ENCODE measurements around the gene NKD1. TPM values are rescaled to one million over a fixed set of nuclear protein-coding genes. Genes with fewer than 3 reads are reported as not detected.

NKD1 gene
- total RNA-seq, 1 donor from 2014 or later, result 0.43 TPM

- Mint-ChIP-seq H3K27ac (ENCODE audit: unreplicated experiment) (no peak overlapping the region), H3K4me3 (ENCODE audit: unreplicated experiment) (no peak overlapping the region), H3K36me3 (ENCODE audit: unreplicated experiment) (no peaks in the 10 kb centered on the region), H3K9me3 (ENCODE audit: unreplicated experiment) (no peaks in the 10 kb centered on the region), H3K27me3 (ENCODE audit: unreplicated experiment) (peaks cover 5% of the 10 kb centered on the region), H3K4me1 (ENCODE audit: unreplicated experiment) (no peaks in the 10 kb centered on the region)
- DNase-seq (ENCODE audit: extremely low spot score, unreplicated experiment), result no peak
- TF ChIP-seq CTCF (IDR thresholded peaks at IDR 0.05), result no peak
These were observed 77.2 kb downstream of the NKD1 start for GRCh38 chr16:50625374-50625773.

DNA sequence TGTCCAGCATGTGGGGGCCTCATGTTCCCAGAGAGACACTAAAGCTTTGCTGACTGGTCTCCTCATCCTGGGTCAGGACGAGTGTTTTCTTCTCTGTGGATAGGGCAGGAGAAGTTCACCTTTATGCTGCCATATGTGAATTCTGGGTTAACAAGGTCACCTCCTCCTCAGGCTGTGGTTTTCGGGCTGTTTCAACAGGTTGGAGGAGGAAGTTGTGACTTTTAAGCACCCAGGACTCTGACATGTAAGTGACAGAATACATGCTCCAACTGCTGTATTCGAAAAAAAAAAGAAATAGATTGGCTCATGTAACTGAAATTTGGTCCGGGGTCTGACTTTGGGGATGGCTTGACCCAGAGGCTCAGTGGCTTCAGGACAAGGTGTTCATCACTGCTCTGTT lies 78.7 kb downstream of the NKD1 start:
- DNase-seq (ENCODE audit: extremely low spot score, unreplicated experiment), result no peak
- Mint-ChIP-seq H3K27ac (ENCODE audit: unreplicated experiment) (no peak overlapping the region), H3K4me1 (ENCODE audit: unreplicated experiment) (no peaks in the 10 kb centered on the region), H3K9me3 (ENCODE audit: unreplicated experiment) (no peaks in the 10 kb centered on the region), H3K4me3 (ENCODE audit: unreplicated experiment) (no peak overlapping the region), H3K27me3 (ENCODE audit: unreplicated experiment) (peaks cover 4% of the 10 kb centered on the region), H3K36me3 (ENCODE audit: unreplicated experiment) (no peaks in the 10 kb centered on the region)
- no peak for TF ChIP-seq CTCF (IDR thresholded peaks at IDR 0.05)

- H3K27ac Mint-ChIP-seq (ENCODE audit: unreplicated experiment), result no peak overlapping the region
- H3K36me3 Mint-ChIP-seq (ENCODE audit: unreplicated experiment), result no peaks in the 10 kb centered on the region
- no peaks in the 10 kb centered on the region for H3K4me1 Mint-ChIP-seq (ENCODE audit: unreplicated experiment)
- no peak overlapping the region for H3K4me3 Mint-ChIP-seq (ENCODE audit: unreplicated experiment)
- no peaks in the 10 kb centered on the region for H3K9me3 Mint-ChIP-seq (ENCODE audit: unreplicated experiment)
- peaks cover 4% of the 10 kb centered on the region for H3K27me3 Mint-ChIP-seq (ENCODE audit: unreplicated experiment)
- no peak for TF ChIP-seq CTCF (IDR thresholded peaks at IDR 0.05)
- DNase-seq (ENCODE audit: extremely low spot score, unreplicated experiment), result no peak
These were observed 79.2 kb downstream of the NKD1 start for GRCh38 chr16:50627419-50627818.

- no peak for TF ChIP-seq CTCF (IDR thresholded peaks at IDR 0.05)
- H3K27me3 Mint-ChIP-seq (ENCODE audit: unreplicated experiment), result peaks cover 4% of the 10 kb centered on the region
- no peaks in the 10 kb centered on the region for H3K36me3 Mint-ChIP-seq (ENCODE audit: unreplicated experiment)
- no peaks in the 10 kb centered on the region for H3K9me3 Mint-ChIP-seq (ENCODE audit: unreplicated experiment)
- no peak overlapping the region for H3K27ac Mint-ChIP-seq (ENCODE audit: unreplicated experiment)
- no peak for DNase-seq (ENCODE audit: extremely low spot score, unreplicated experiment)
- no peak overlapping the region for H3K4me3 Mint-ChIP-seq (ENCODE audit: unreplicated experiment)
- no peaks in the 10 kb centered on the region for H3K4me1 Mint-ChIP-seq (ENCODE audit: unreplicated experiment)
These were observed 80.1 kb downstream of the NKD1 start for GRCh38 chr16:50628156-50628802.

GRCh38 chr16:50629334-50629733 lies 81.1 kb downstream of the NKD1 start:
- Mint-ChIP-seq H3K4me1 (ENCODE audit: unreplicated experiment) (no peaks in the 10 kb centered on the region), H3K27ac (ENCODE audit: unreplicated experiment) (no peak overlapping the region), H3K27me3 (ENCODE audit: unreplicated experiment) (peaks cover 4% of the 10 kb centered on the region), H3K4me3 (ENCODE audit: unreplicated experiment) (no peak overlapping the region), H3K36me3 (ENCODE audit: unreplicated experiment) (no peaks in the 10 kb centered on the region), H3K9me3 (ENCODE audit: unreplicated experiment) (no peaks in the 10 kb centered on the region)
- TF ChIP-seq CTCF (IDR thresholded peaks at IDR 0.05), result no peak
- DNase-seq (ENCODE audit: extremely low spot score, unreplicated experiment), result no peak
